GM23248 (cell line): Measurements from ENCODE around the gene DROSHA.

Experiments used
- EZH2 ChIP-seq: fragments of 200-600 bp; sonication (generic); IDR thresholded peaks from 2 replicates; pipeline ENCODE4 v1.6.1; 2018; ENCODE audit warnings: antibody characterized with exemption, mild to moderate bottlenecking; ENCODE audit not compliant: insufficient read depth, poor library complexity, severe bottlenecking
- EZH2phosphoT487 ChIP-seq: fragments of 200-600 bp; sonication (generic); IDR thresholded peaks from 2 replicates; pipeline ENCODE4 v1.6.1; 2018; ENCODE audit warnings: antibody characterized with exemption, moderate library complexity, mild to moderate bottlenecking, low read depth; ENCODE audit not compliant: insufficient read depth

- TF ChIP-seq EZH2 = no peak
- TF ChIP-seq EZH2phosphoT487 = no peak
Observed at GRCh38 chr5:31359839-31360238, 172.1 kb downstream of the DROSHA start.
